GM12873 (cell line): ENCODE measurements around the gene SPNS2.

Experiments used
- TF ChIP-seq, protein P1 (sequence below): IDR thresholded peaks from 2 replicates; pipeline ENCODE4 v1.5.1; 2012; ENCODE audit warnings: low read depth, mild to moderate bottlenecking, moderate library complexity, low read length, control low read depth; ENCODE audit not compliant: insufficient read depth; ENCODE audit errors: missing control alignments

Gene SPNS2

DNA sequence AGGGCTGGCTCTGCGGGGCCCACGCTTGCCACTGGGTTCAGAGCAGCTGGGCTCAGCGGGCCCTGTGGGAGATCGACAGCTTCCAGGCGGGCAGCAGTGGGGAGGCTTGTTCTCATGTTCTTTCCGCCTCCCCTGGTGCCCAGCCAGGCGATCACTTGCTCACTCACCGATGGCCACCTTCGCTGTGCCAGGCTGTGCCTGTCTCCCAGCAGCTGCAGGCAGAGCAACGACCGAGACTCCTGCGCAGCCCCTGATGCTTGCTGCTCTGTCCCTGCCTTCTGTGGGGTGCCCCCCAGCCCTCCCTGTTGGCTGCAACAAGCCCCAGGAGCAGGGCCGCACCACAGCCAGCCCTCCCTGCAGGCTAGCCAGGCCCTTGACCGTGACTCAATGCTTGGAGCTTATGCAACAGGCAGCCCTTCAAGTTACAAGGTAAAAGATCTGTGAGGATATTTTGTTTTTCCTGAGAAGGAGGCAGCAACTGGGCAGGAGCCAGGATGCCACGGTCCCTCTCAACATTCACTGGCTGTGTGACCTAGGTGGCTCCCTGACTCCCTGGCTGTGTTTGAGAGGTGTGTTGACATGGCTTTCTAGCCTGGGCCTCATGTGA is 9.6 kb upstream of the SPNS2 start:
- TF ChIP-seq, protein P1, sequence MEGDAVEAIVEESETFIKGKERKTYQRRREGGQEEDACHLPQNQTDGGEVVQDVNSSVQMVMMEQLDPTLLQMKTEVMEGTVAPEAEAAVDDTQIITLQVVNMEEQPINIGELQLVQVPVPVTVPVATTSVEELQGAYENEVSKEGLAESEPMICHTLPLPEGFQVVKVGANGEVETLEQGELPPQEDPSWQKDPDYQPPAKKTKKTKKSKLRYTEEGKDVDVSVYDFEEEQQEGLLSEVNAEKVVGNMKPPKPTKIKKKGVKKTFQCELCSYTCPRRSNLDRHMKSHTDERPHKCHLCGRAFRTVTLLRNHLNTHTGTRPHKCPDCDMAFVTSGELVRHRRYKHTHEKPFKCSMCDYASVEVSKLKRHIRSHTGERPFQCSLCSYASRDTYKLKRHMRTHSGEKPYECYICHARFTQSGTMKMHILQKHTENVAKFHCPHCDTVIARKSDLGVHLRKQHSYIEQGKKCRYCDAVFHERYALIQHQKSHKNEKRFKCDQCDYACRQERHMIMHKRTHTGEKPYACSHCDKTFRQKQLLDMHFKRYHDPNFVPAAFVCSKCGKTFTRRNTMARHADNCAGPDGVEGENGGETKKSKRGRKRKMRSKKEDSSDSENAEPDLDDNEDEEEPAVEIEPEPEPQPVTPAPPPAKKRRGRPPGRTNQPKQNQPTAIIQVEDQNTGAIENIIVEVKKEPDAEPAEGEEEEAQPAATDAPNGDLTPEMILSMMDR, result no peak

DNA sequence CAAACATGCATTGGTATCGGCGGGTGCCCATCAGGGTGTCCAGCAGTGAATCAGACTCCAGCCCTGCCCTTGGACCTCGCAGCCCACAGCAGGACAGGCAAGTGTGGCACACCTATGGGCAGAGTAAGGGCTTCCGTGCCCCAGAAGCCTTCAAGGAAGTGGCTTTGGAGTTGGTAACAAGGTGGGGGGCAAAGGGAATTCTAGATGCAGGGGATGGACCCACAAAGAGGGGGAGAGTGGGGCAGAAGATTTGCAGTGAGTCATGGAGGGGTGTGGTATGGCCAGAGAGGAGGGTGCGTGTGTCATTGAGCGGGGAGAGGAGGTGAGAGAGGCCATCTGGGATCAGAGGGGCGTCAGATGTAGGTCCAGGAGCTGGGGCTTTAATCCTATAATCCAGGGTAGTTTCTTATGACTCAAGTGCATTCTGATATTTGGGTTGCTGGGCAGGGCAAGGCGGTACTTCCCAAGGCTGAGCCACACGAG is 8.5 kb upstream of the SPNS2 start:
- TF ChIP-seq, protein P1, result no peak

DNA sequence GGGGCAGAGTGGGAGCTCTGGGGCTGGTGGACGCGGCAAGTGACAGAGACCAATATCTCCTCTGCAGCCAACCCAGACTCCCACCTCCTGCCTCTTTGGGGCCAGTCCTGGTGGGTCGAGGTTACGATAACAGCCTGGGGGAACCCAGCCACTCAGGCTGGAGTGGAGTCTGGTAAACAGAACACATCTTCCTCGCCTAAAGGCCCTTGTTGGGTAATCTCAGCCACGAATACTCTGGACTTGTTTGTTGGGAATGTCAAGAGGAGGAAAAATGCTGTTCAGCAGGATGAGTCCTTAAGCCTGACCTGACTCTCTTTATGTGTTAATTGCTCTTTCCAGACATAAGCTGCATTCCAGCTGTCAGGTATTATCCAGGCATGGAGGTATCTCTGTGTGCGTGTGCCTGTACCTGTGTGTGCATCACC is 8.0 kb upstream of the SPNS2 start:
- TF ChIP-seq, protein P1, result no peak

DNA sequence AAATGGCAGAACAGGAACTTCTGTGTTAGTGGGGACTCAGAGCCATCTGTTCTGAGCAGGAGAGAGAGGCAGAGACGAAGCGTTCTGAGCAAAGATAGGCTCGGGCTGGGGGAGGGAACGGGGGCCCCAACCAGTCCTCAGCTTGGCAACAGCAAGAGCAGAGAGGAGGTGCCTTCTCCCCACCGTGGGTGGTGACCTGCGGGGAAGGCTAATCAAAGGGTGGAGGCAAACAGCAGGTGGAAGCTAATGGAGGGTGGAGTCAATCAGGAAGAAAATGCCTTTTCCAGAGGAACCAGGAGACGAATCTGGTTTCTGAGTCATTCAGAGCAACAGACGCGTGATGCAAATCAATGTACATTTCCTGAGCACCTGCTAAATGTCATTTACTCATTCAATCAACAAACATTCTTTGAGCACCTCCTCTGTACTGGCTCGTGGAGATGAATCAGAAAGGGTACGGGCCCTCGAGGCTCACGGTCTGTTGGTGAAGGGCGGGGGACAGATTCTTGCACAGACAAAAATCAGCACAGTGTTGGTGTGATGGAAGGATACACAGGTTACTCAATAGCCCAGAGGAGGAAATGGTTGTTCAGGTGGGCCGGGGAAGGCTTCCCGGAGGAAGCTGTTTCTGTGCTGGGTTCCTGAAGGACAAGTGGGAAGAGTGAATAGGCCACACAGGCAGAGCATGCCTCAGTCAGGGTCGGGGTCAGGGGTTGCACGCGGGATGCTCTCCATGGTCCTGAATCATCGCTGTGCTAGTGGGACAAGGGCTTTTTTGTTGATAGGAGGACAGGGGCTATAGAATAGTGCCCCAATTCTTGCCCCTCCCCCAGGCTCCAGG is 5.7 kb upstream of the SPNS2 start:
- TF ChIP-seq, protein P1, result no peak

DNA sequence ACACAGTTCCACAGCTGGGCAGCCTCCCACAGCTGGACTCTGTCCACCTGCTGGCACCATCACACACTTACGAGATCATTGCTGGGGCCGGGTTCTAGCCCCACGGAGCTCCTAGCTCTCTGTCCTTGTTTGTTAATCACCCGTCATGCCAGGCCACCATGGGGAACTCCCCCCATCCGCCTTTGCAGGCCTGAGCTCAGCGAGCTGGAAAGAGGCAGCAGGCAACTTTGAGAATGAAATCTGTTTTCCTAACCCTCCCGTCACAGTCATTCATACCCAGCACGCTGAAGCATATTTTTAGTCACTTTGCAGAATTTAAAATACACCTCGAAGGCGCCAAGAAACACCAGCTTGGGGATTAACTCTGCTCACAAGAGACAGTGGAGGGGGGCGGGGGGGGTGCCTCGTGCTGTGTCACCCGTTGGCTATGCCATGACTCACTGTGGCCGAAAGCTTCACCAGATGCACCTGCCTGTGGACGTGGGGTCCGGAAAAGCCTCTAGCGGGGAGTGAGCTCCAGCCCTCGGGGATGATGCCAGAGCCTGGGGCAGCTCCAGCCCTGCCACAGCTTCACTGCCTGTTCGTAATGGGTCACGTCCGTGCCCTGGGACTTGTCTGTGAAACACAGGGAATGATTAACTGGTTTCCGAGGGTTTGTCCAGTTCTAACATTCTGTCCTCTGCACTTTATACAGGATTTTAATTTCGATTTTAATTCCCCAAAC is 1.4 kb upstream of the SPNS2 start:
- TF ChIP-seq, protein P1, result no peak

DNA sequence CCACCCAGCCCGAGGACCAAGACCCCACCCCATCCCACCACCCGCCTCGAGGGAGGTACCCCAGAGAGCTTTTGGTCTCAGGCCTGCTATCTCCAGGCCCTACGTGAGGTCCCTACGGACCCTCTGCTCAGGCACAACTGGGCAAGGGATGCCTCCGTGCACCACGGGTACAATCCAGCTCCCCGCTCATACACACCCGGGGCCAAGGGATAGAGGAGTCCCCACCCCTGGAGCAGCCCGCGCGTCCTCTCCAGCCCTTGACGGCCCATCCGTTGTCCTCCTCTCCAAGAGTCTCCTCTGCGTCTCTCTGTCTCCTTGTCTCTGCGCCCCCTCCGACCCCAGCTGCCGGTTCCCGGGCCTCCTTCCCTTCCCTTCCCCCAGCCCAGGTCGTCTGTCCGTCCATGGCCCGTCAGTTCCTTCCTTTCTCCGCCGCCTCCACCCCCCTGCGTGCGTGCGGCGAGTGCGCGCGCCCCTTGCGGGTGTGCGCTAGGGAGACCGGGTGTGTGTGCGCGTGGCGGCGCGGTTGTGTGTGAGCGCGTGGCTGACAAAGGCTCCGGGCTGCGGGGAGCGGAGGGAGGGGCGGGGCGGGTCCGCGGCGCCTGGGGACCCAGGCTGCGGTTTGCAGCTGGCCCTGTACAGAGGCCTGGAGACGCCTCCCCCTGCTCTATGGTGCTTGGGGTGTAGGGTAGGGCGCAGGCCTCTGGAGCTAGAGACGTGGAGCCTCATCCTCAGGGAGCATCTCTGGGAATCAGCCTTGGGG is 930 bp downstream of the SPNS2 start:
- TF ChIP-seq, protein P1, result no peak
